Measurements from ENCODE around the gene MYO9A. TPM values are rescaled to one million over a fixed set of nuclear protein-coding genes. Genes with fewer than 3 reads are reported as not detected.

The MYO9A gene
- total and polyA plus RNA-seq, 10 of the 15 experiments (the other 5 are each of a cell fraction or from before 2014, with no cell fraction given) = 3.3 to 25.3 (median 12.2) TPM

- CTCF ChIA-PET = no interaction called here
- Histone ChIP-seq H3K9me3 (replicated peaks; ENCODE audit: control insufficient read depth, insufficient read depth, low read length) (no peaks in the 10 kb centered on the region), H3K4me2 (ENCODE audit: control insufficient read depth, insufficient read depth) (no peak overlapping the region), H3K4me1 (ENCODE audit: control insufficient read depth, insufficient read depth, low read length) (peaks cover 24% of the 10 kb centered on the region; the same call in 1 of the 2 replicates), H3K9ac (ENCODE audit: control insufficient read depth, insufficient read depth, low read length) (no peak overlapping the region), H3K27ac (ENCODE audit: control insufficient read depth, insufficient read depth) (no peak overlapping the region), H3K27me3 (replicated peaks in 1 of 2; ENCODE audit: control insufficient read depth in 2 of 2, insufficient read depth in 2 of 2, low read length in 1 of 2) (no peaks in the 10 kb centered on the region), H2AFZ (ENCODE audit: control insufficient read depth, low read depth, low read length) (no peak overlapping the region), H3K79me2 (ENCODE audit: control insufficient read depth, insufficient read depth, low read length) (no peaks in the 10 kb centered on the region), H4K20me1 (ENCODE audit: control insufficient read depth, insufficient read depth) (no peaks in the 10 kb centered on the region), H3K36me3 (ENCODE audit: control insufficient read depth in 2 of 2, insufficient read depth in 2 of 2, low read length in 1 of 2) (peaks cover 0 to 1% of the 10 kb centered on the region in 2 experiments; a peak in 2 of 4 replicates), H3K4me3 (no peak overlapping the region)
- intact Hi-C loops (cut with micrococcal nuclease; ENCODE audit: unreplicated experiment) = no loop called here
- FAIRE-seq (no peak), DNase-seq (ENCODE audit: low read depth, low spot score) (no peak), ATAC-seq (no peak)
- WGBS (ENCODE audit: insufficient coverage, insufficient replicate concordance, low lambda C conversion rate, missing lambda C conversion rate) = 88% methylated on average over 6 of the region's 6 CpGs
- in situ Hi-C loops (cut with MboI) = no loop called here
- BruUV-seq (replicated peaks) = no TSS peak
- SMC1A ChIA-PET (ENCODE audit: uncharacterized antibody, unreplicated experiment) = no interaction called here
- POLR2A ChIA-PET = interaction anchor here (0.6 kb wide), 1 partner anchor 28 kb away, joined by 3 read pairs; no protein-coding TSS in a partner anchor
- RAD21 ChIA-PET (ENCODE audit: unreplicated experiment) = no interaction called here
- TF ChIP-seq RBBP5 (conservative IDR thresholded peaks at IDR 0.05) (no peak), ZBTB40 (IDR thresholded peaks at IDR 0.05; ENCODE audit: borderline replicate concordance) (no peak), MTA3 (IDR thresholded peaks at IDR 0.05; ENCODE audit: borderline replicate concordance, low read length) (no peak), RUNX3 (IDR thresholded peaks at IDR 0.05; ENCODE audit: low read length) (no peak), EGR1 (IDR thresholded peaks at IDR 0.05; ENCODE audit: borderline replicate concordance in 1 of 2, low read depth in 2 of 2, low read length in 2 of 2) (no peak), BCLAF1 (IDR thresholded peaks at IDR 0.05) (no peak), HSF1 (IDR thresholded peaks at IDR 0.05; ENCODE audit: low read depth, low read length) (no peak), CHD1 (IDR thresholded peaks at IDR 0.05; ENCODE audit: low read depth, low read length) (no peak), ZNF274 (IDR thresholded peaks at IDR 0.05; ENCODE audit: insufficient read depth, insufficient read length) (no peak), KLF5 (IDR thresholded peaks at IDR 0.05; ENCODE audit: partially characterized antibody) (no peak), CHD2 (IDR thresholded peaks at IDR 0.05; ENCODE audit: borderline replicate concordance, low read depth, low read length) (no peak), NKRF (conservative IDR thresholded peaks at IDR 0.05) (no peak)
Observed at GRCh38 chr15:71885390-71885789, 232.6 kb downstream of the MYO9A start.

Measured in GM12878 (cell line).